Esophagus muscularis mucosa (tissue), 4 donors: ENCODE measurements around the gene DAB2.

Experiments
- CTCF ChIP-seq, 3 experiments: fragments of 200-600 bp in 2 of 3; fragments of 450-650 bp in 1 of 3; sonication (generic) in 2 of 3; IDR thresholded peaks; one replicate each; pipeline ENCODE4 v1.5.1; 2017 to 2019; ENCODE audit warnings: antibody characterized with exemption in 3 of 3, mild to moderate bottlenecking in 2 of 3, moderate library complexity in 1 of 3
- EP300 ChIP-seq: sonication (generic); formaldehyde crosslinking; IDR thresholded peaks from one replicate; pipeline ENCODE4 v1.6.1; 2017; ENCODE audit warnings: antibody characterized with exemption
- POLR2A ChIP-seq: fragments of 450-650 bp; IDR thresholded peaks from one replicate; pipeline ENCODE4 v1.6.1; 2017; ENCODE audit warnings: antibody characterized with exemption, moderate library complexity, mild to moderate bottlenecking, low read depth
- POLR2AphosphoS5 ChIP-seq, 2 donors: sonication (generic); formaldehyde crosslinking; IDR thresholded peaks; one replicate each; pipeline ENCODE4 v1.6.1; 2017; ENCODE audit warnings: antibody characterized with exemption in 2 of 2

- TF ChIP-seq CTCF (IDR thresholded peaks at IDR 0.05) (no peak), POLR2A (no peak), POLR2AphosphoS5 (IDR thresholded peaks at IDR 0.05) (no peak), EP300 (no peak)
These were observed 2.9 kb upstream of the DAB2 start for GRCh38 chr5:39427633-39428032.
